OCI-LY7 (cell line): ENCODE data around the gene SMAD4. TPM values are rescaled to one million over a fixed set of nuclear protein-coding genes. Genes with fewer than 3 reads are reported as not detected.
"Not testable (repeated sequence)": the region's sequence is repeated elsewhere in the genome, so short reads cannot be mapped to it uniquely, and the experiment has no call there.

ENCODE experiments used
- BruUV-seq: library from RNA; stranded (reverse); fragments of 400-500 nt; replicated peaks from 2 replicates; lab custom pipeline; 2021; lab: Mats Ljungman, UMichigan
- CTCF ChIA-PET: fragments of 300-600 bp; sonication (Branson Sonifier 250); formaldehyde crosslinking; loops from one replicate; lab custom pipeline; 2022; ENCODE audit warnings: antibody characterized with exemption; ENCODE audit not compliant: unreplicated experiment; lab: Charles Lee
- POLR2A ChIA-PET: fragments of 300-600 bp; sonication (Branson Sonifier 250); formaldehyde crosslinking; loops from one replicate; lab custom pipeline; 2022; ENCODE audit warnings: antibody characterized with exemption; lab: Charles Lee
- DNase-seq: peaks from one replicate; pipeline ENCODE4 v3.0.0-alpha.2; 2015; ENCODE audit warnings: low spot score
- H2AFZ ChIP-seq: fragments of 200-600 bp; sonication (generic), shearing (Covaris generic); 2 replicates; pipeline ENCODE4 v1.6.1; 2014; ENCODE audit warnings: mild to moderate bottlenecking, antibody characterized with exemption, low read length, moderate library complexity
- H3K27ac ChIP-seq: fragments of 200-600 bp; sonication (generic); 2 replicates; pipeline ENCODE4 v1.5.1; 2014; ENCODE audit warnings: mixed run types, low read depth, mild to moderate bottlenecking, moderate library complexity, low read length, inconsistent platforms; ENCODE audit not compliant: poor library complexity, severe bottlenecking
- H3K36me3 ChIP-seq: fragments of 200-600 bp; sonication (generic); 2 replicates; pipeline ENCODE4 v1.6.1; 2014; ENCODE audit warnings: mild to moderate bottlenecking, antibody characterized with exemption, low read length, moderate library complexity, mixed read lengths; ENCODE audit not compliant: insufficient read depth
- H3K4me1 ChIP-seq: fragments of 200-600 bp; sonication (generic); 2 replicates; pipeline ENCODE4 v1.5.1; 2014; ENCODE audit warnings: mild to moderate bottlenecking, low read length; ENCODE audit not compliant: insufficient read depth, poor library complexity, severe bottlenecking
- H3K4me2 ChIP-seq: fragments of 200-600 bp; sonication (generic); 2 replicates; pipeline ENCODE4 v1.6.1; 2014; ENCODE audit warnings: mild to moderate bottlenecking, low read length
- H3K4me3 ChIP-seq: fragments of 200-600 bp; sonication (generic); 2 replicates; pipeline ENCODE4 v1.5.1; 2014; ENCODE audit warnings: mild to moderate bottlenecking, low read depth, low read length; ENCODE audit not compliant: poor library complexity, severe bottlenecking
- H3K79me2 ChIP-seq: fragments of 200-600 bp; sonication (generic); 2 replicates; pipeline ENCODE4 v1.6.1; 2016; ENCODE audit warnings: low read depth, mild to moderate bottlenecking, low read length, moderate library complexity, mixed read lengths; ENCODE audit not compliant: insufficient read depth
- H3K9me2 ChIP-seq: fragments of 200-600 bp; sonication (generic); 2 replicates; pipeline ENCODE4 v1.6.1; 2016; ENCODE audit warnings: mild to moderate bottlenecking, low read length, mixed read lengths; ENCODE audit not compliant: insufficient read depth
- H3K9me3 ChIP-seq: fragments of 200-600 bp; sonication (generic); 2 replicates; pipeline ENCODE4 v1.6.1; 2014; ENCODE audit warnings: mild to moderate bottlenecking, mixed run types, low read length, mixed read lengths
- H4K20me1 ChIP-seq: fragments of 200-600 bp; sonication (generic); 2 replicates; pipeline ENCODE4 v1.6.1; 2014; ENCODE audit warnings: mild to moderate bottlenecking, antibody characterized with exemption, low read length, moderate library complexity, mixed read lengths; ENCODE audit not compliant: insufficient read depth
- CTCF ChIP-seq: fragments of 200-600 bp; sonication (generic); conservative IDR thresholded peaks from 2 replicates; pipeline ENCODE4 v1.5.1; 2014; ENCODE audit warnings: mild to moderate bottlenecking, antibody characterized with exemption, low read length, moderate library complexity, mixed read lengths
- EZH2phosphoT487 ChIP-seq: fragments of 200-600 bp; sonication (generic); IDR thresholded peaks from 2 replicates; pipeline ENCODE4 v1.6.1; 2018; ENCODE audit warnings: low read depth, borderline replicate concordance, mild to moderate bottlenecking, mixed run types, antibody characterized with exemption, low read length, moderate library complexity, mixed read lengths
- intact Hi-C: fragments of 100-400 bp; cut with micrococcal nuclease; formaldehyde crosslinking; loops from one replicate; pipeline ENCODE4 v1.10.0; 2022; ENCODE audit not compliant: unreplicated experiment
- total RNA-seq, 2 experiments: library from RNA; depleted of rRNA in 1 of 2; stranded (reverse); fragments of >200 nt in 1 of 2; shearing (Covaris generic) in 1 of 2; gene quantifications; 2 replicates each; pipeline ENCODE4 v1.2.3, GENCODE V29; 2014 to 2022

The SMAD4 gene
- total RNA-seq, 2 experiments from 2014 or later = 44.7 to 47.6 TPM

GRCh38 chr18:51091270-51091669, 61.3 kb downstream of the SMAD4 start:
- Histone ChIP-seq H3K9me3 (no peaks in the 10 kb centered on the region), H3K4me1 (no peaks in the 10 kb centered on the region), H3K4me2 (no peak overlapping the region), H2AFZ (no peak overlapping the region), H3K27ac (no peak overlapping the region), H3K9me2 (no peaks in the 10 kb centered on the region), H4K20me1 (no peaks in the 10 kb centered on the region), H3K4me3 (no peak overlapping the region), H3K79me2 (no peaks in the 10 kb centered on the region), H3K36me3 (peaks cover 7% of the 10 kb centered on the region)
- POLR2A ChIA-PET = interaction anchor here (0.6 kb wide), 1 partner anchor 522 kb away, joined by 3 read pairs; no protein-coding TSS in a partner anchor
- TF ChIP-seq CTCF = no peak
- TF ChIP-seq EZH2phosphoT487 = no peak
- BruUV-seq = no TSS peak
- CTCF ChIA-PET = no interaction called here
- intact Hi-C loops = no loop called here
- DNase-seq = no peak

- Histone ChIP-seq H3K9me3 (no peaks in the 10 kb centered on the region), H3K4me2 (no peak overlapping the region), H2AFZ (no peak overlapping the region), H3K4me3 (no peak overlapping the region), H3K79me2 (no peaks in the 10 kb centered on the region), H3K9me2 (no peaks in the 10 kb centered on the region), H3K27ac (no peak overlapping the region), H3K36me3 (no peaks in the 10 kb centered on the region), H4K20me1 (no peaks in the 10 kb centered on the region), H3K4me1 (no peaks in the 10 kb centered on the region)
- no TSS peak for BruUV-seq
- ChIA-PET CTCF (no interaction called here), POLR2A (no interaction called here)
- intact Hi-C loops = no loop called here
- TF ChIP-seq EZH2phosphoT487 = no peak
- no peak for TF ChIP-seq CTCF
- DNase-seq = no peak
Measured at GRCh38 chr18:51092117-51092516, 62.1 kb downstream of the SMAD4 start.

- H3K36me3 ChIP-seq, H4K20me1 ChIP-seq, H3K79me2 ChIP-seq, POLR2A ChIA-PET, H3K9me3 ChIP-seq, BruUV-seq, H3K27ac ChIP-seq, H3K4me1 ChIP-seq, intact Hi-C loops, H3K4me2 ChIP-seq, H2AFZ ChIP-seq, H3K4me3 ChIP-seq, CTCF ChIA-PET, DNase-seq, H3K9me2 ChIP-seq: not testable (repeated sequence)
Measured at GRCh38 chr18:51092967-51093366, 63.0 kb downstream of the SMAD4 start.
